Activated CD4-positive, alpha-beta T cell treated with anti-CD3 and anti-CD28 coated beads for 4 hours (primary cell): Measurements from ENCODE around the gene TMEM175.
"Not testable (repeated sequence)": the region's sequence is repeated elsewhere in the genome, so short reads cannot be mapped to it uniquely, and the experiment has no call there.

ENCODE experiments used
- DNase-seq, 2 donors: peaks; one replicate each; pipeline ENCODE4 v3.0.0-alpha.2; 2020

The TMEM175 gene

GRCh38 chr4:993111-994029 is 61.1 kb downstream of the TMEM175 start, which contains the start of gene SLC26A1:
SLC26A1 (minus strand) TSS chr4:993404; CDS start chr4:991703, 1,701 bp downstream.
- DNase-seq, result no peak

GRCh38 chr4:995311-996026 is 63.2 kb downstream of the TMEM175 start:
- DNase-seq, result no peak

DNA sequence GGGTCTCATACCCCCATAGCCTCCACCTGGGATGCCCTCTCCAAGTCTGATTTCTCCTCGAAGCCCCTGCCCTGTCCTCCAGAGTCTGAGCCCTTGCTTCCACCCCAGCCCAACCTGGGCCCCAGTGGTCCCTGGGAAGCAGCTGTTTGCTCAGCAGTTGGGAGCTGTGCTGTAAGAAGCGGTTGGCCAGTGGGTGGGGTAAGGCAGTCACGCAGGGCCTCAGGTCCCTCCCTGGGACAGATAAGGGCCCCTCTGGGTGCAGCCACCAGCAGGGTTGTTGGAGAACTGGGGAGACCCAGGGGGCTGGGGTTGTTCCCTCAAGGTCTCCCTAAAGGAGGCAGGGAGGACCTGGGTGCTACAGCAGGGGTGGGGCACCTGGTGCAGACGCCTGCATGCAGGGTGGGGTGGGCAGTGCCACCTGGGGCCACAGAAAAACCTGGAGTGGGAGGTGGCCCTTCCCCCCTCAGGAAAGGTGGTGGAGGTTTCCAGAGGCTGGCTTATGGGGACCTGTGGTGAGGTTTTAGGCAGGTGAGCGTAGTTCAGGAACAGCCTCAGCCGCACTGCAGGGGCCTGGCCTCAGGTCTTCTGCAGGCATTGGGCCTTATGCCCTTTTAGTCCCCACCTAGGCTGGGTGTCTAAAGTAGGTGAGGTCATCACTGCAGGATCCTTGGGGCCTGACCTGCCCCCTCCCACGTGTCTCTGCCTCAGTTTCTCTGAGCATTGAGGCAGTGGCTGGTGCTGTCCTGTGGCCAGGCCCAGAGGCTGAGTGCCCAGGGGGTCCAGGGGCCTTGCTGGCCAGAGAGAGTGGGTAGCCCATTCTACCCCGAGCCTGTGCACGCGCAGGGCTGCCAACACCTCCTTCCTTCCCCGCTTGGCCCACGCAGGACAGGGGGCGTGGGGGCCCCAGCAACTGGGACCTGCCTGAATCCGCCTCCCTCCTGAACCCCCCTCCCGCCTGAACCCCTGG is 64.1 kb downstream of the TMEM175 start:
- DNase-seq, result no peak

GRCh38 chr4:996997-997374 is 64.7 kb downstream of the TMEM175 start:
- DNase-seq, result no peak

DNA sequence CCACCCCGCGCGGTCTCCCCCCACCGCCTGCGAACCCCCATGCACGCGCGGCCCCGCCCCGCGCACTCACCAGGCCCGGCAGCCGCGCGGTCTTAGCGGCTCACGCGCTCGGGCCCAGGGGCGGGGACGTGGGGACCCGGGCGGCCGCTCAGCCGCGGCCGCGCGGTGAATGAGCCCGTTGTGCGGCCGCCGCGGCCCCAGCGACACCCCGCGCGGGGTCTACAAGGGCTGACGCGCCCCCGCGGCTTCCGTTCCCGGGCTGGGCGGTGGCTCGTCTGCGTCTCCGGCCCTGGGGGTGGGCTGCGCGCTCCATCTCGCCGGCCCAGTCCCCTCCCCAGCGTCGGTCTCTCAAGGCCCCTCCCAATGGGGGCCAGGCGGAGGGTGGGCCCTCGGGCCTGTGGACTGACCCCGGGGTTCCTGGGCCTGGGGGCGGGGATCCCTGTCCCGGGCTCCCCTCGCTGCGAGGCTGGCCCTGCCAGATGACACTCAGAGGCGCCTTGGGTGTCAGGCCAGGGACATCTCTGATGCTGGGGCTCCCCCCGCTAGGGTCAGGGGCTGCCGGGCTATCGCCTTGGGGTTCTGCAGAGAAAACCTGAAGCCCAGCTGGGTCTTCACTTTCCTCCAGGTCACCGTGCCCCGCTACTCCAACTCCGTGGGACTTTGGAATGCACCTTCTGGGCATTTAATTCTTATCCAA is 65.3 kb downstream of the TMEM175 start:
- no peak for DNase-seq

- DNase-seq, result no peak
Observed at GRCh38 chr4:998096-998691, 65.9 kb downstream of the TMEM175 start.

DNA sequence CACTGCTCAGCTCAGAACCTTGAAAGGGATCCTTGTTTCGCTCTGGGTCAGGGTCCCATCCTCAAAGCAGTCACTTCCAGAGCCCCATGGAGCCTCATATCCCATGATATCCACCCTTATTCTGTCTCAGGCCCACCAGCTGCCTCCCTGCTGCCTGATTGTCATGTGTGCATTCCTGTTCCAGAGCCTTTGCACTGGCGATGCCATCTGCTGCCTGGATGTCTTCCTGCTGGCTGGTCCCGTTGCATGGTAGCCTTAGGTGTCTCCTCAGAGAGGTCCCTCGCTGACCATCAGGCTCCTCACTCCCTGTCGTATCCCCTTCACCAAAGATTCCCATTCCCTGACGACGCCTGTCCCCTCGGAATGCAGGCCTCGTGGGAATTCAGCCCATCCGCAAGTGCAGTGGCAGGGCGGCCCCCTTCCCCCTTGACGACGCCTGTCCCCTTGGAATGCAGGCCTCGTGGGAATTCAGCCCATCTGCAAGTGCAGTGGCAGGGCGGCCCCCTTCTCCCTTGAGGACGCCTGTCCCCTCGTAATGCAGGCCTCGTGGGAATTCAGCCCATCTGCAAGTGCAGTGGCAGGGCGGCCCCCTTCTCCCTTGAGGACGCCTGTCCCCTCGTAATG is 67.1 kb downstream of the TMEM175 start:
- DNase-seq, result not testable (repeated sequence)

GRCh38 chr4:999882-1000425 is 67.7 kb downstream of the TMEM175 start:
- DNase-seq, result no peak

DNA sequence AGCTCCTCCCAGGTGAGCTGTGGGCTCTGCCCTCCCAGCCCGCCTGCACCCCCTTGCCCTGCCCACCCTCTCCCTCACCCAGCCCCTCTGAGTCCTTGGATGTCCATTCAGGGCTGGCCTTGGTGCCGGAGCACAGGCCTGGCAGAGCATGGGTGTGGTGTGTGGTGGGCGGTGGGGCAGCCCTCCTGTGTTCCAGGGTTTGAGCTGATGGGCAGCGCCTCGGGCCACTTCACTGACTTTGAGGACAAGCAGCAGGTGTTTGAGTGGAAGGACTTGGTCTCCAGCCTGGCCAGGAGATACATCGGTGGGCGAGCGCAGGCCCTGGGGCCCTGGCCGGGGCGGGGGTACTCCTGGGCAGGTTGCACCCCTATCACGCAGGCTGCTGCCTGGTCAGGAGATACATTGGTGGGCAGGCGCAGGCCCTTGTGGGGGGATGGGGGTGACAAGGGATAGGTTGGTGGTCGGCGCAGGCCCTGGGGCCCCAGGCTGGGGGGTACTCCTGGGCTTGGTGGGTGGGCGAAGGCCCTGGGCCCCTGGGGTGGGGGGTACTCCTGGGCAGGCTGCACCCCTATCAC is 68.5 kb downstream of the TMEM175 start:
- no peak for DNase-seq

DNA sequence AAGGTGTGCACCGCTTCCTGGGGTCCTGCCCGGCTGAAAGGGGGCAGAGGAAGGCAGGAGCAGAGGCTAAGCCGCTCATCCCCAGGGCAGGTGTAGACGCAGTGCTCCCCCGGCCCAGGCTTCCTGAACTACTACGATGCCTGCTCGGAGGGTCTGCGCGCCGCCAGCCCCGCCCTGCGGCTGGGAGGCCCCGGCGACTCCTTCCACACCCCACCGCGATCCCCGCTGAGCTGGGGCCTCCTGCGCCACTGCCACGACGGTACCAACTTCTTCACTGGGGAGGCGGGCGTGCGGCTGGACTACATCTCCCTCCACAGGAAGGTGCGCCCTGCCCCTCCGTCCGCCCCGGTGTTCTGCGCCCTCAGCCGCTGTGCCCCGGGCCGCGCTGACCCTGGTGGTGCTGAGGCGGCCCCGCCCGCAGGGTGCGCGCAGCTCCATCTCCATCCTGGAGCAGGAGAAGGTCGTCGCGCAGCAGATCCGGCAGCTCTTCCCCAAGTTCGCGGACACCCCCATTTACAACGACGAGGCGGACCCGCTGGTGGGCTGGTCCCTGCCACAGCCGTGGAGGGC is 69.4 kb downstream of the TMEM175 start:
- no peak for DNase-seq

GRCh38 chr4:1002131-1002630 is 69.9 kb downstream of the TMEM175 start:
- no peak for DNase-seq

DNA sequence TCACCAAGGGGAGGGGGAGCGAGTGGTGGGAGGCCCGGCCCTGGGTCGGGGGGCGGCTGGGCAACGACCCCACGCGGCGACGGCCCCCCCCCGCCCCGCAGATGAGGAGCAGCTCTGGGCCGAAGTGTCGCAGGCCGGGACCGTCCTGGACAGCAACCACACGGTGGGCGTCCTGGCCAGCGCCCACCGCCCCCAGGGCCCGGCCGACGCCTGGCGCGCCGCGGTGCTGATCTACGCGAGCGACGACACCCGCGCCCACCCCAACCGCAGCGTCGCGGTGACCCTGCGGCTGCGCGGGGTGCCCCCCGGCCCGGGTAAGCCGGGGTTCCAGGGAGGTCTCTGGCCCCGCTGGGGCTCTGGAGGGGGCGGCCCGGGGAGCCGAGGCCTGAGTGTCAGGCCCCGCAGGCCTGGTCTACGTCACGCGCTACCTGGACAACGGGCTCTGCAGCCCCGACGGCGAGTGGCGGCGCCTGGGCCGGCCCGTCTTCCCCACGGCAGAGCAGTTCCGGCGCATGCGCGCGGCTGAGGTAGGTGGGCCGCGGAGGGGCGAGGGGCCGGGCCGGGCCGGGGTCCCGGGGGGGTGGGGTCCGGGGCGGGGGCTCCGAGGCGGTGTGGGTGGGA is 70.5 kb downstream of the TMEM175 start:
- DNase-seq, result no peak

- no peak for DNase-seq
Observed at GRCh38 chr4:1003271-1004070, 71.2 kb downstream of the TMEM175 start.

GRCh38 chr4:1004071-1004418 is 71.8 kb downstream of the TMEM175 start:
- DNase-seq, result no peak

DNA sequence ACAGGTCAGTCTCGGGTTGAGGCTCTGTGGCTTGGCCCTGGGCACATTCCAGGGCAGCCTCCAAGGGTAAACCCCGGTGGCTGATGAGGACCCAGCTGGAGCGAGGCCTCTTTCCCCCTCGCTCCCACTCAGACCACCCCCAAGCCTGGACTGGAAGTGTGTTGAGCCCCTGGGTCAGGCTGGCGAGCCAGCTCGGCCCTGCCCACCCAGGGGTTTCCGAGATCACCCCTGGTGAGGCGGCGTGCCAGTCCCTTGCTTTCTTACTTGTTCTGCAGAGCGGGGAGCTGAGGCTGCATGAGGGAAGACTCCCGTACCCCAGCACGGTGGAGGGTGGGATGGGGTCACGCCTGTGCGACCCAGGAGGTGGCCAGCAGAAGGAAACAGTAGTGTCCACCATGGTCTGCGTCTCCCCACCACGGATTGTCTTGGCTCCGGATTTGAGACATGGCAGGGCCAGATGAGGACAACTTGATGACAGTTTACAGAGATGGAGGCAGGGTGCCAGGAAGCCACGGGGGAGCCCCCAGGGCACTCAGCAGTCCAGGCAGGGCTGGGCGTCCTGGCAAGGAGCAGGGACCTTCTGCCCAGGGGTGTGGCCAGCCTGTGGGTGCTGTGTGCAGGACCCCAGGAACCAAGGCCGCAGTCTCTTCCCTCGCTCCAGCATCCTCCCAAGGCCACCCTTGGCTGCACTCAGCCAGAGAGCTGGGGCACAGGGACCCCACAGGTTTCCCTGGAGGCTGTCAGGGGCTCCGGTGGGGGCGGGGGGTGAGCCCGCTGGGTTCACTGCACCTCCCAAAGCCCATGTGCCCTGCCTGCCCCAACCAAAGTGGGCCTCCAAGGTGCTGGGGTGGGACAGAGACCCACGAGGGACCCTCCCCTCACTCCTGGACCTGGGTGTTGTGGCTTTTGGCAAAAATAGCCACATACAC is 72.6 kb downstream of the TMEM175 start:
- DNase-seq, result no peak

- DNase-seq, result no peak
Observed at GRCh38 chr4:1006856-1007255, 74.6 kb downstream of the TMEM175 start.
